BLaER1 (cell line): ENCODE measurements around the gene DNAJC30.
A peak's percentile ranks its signal among the peaks of the same experiment; 100 is the strongest.

Experiments
- H3K27ac ChIP-seq: shearing (Covaris generic); formaldehyde crosslinking; 2 replicates; pipeline ENCODE4 v1.8.1; 2022
- H3K27me3 ChIP-seq: shearing (Covaris generic); formaldehyde crosslinking; 2 replicates; pipeline ENCODE4 v1.8.1; 2022
- H3K36me3 ChIP-seq: shearing (Covaris generic); formaldehyde crosslinking; 2 replicates; pipeline ENCODE4 v1.8.1; 2022
- H3K4me1 ChIP-seq: shearing (Covaris generic); formaldehyde crosslinking; 2 replicates; pipeline ENCODE4 v1.8.1; 2022
- H3K4me2 ChIP-seq: shearing (Covaris generic); formaldehyde crosslinking; 2 replicates; pipeline ENCODE4 v1.8.1; 2022
- H3K4me3 ChIP-seq: shearing (Covaris generic); formaldehyde crosslinking; 2 replicates; pipeline ENCODE4 v1.8.1; 2022
- H3K9ac ChIP-seq: shearing (Covaris generic); formaldehyde crosslinking; 2 replicates; pipeline ENCODE4 v1.8.1; 2022
- H3K9me3 ChIP-seq: shearing (Covaris generic); formaldehyde crosslinking; 2 replicates; pipeline ENCODE4 v1.8.1; 2022
- H4K20me1 ChIP-seq: shearing (Covaris generic); formaldehyde crosslinking; 2 replicates; pipeline ENCODE4 v1.8.1; 2022
- Cebpa-rat ChIP-seq: shearing (Covaris generic); IDR thresholded peaks from 2 replicates; pipeline ENCODE4 v1.8.1; 2022

DNAJC30 gene

DNA sequence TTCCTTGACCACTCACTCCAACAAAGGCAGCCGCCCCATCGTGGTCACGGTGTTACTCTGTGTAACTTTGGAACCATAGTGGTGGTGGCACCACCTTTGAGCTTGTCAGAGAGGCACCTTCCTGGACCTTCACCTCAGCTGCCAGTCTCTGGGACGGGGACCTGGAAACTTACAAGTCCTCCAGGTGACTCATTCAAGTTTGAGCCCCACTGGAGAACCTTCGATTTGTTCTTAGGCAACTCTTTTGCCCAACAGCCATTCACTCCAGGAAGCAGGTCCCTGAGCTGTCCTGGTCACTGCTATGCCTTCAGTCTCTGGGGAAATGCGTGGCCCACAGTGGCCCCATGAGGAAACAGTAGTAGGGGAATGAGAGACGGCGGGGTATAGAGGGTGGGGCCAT lies 19.0 kb upstream of the DNAJC30 start:
- no peak for TF ChIP-seq Cebpa-rat
- Histone ChIP-seq H3K36me3 (peaks cover 27% of the 10 kb centered on the region), H3K4me2 (peak overlapping the region; percentile 94), H3K27me3 (no peaks in the 10 kb centered on the region), H3K9ac (no peak overlapping the region), H3K9me3 (no peaks in the 10 kb centered on the region), H4K20me1 (peaks cover 65% of the 10 kb centered on the region), H3K27ac (no peak overlapping the region), H3K4me3 (no peak overlapping the region), H3K4me1 (peaks cover 77% of the 10 kb centered on the region)

DNA sequence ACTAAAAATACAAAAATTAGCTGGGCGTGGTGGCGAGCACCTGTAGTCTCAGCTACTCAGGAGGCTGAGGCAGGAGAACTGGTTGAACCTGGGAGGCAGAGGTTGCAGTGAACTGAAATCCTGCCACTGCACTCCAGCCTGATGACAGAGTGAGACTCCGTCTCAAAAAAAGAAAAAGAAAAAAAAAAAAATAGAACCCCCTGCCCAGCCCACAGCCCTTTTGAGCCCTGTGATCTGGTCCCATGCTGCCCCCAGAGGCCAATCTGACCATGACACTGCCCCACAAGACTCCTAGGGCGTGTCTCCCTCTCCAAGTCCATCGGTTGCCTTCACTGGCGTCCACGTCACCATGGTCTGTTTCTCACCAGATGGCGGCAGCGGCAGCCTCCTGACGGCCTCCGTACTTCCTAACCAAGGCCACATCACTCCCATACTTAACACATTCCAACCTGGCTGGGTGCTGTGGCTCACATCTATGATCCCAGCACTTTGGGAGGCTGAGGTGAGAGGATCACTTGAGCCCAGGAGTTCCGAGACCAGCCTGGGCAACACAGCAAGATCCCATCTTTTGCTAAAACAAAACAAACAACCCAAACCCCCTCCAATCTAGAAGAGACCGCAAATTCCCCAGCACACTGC lies 18.2 kb upstream of the DNAJC30 start:
- H3K27ac ChIP-seq, result no peak overlapping the region

DNA sequence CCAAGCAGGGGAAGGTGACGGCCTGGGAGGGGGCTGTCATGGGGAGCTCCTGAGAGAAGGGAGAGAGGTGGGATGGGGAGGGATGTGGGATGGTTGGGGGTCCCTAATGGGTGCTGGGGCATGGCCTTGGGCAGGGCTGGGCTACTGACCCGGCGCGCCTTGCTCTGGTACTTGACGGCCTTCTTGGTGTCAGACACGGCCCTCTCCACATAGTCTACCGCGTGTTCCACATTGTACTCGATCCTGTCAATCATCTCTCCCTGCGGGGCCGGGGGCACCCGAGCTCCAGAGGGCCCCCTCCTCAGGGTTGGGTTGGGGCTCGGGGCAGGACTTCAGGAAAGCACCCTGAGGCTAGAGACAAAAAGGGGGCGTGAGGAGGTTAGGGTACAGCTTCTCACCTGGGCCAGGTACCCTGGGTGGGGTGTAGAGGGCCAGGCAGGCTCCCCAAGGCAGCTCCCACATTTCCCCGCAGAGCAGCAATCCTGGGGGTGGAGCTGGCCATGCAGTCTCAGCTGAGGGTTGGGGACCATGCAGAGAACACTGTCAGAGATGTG lies 17.4 kb upstream of the DNAJC30 start:
- H4K20me1 ChIP-seq, result peaks cover 80% of the 10 kb centered on the region
- TF ChIP-seq Cebpa-rat, result no peak
- H3K4me3 ChIP-seq, result no peak overlapping the region
- H3K4me2 ChIP-seq, result no peak overlapping the region; the same call in 1 of the 2 replicates
- no peaks in the 10 kb centered on the region for H3K27me3 ChIP-seq
- peaks cover 43% of the 10 kb centered on the region for H3K36me3 ChIP-seq
- peaks cover 66% of the 10 kb centered on the region for H3K4me1 ChIP-seq
- no peak overlapping the region for H3K9ac ChIP-seq
- H3K9me3 ChIP-seq, result no peaks in the 10 kb centered on the region
- no peak overlapping the region for H3K27ac ChIP-seq

More for the DNA sequence above, 18.2 kb upstream of the DNAJC30 start:
- Histone ChIP-seq H3K9me3 (no peaks in the 10 kb centered on the region), H3K4me2 (peak overlapping the region; percentile 94), H3K27me3 (no peaks in the 10 kb centered on the region), H3K4me3 (no peak overlapping the region), H3K4me1 (peaks cover 70% of the 10 kb centered on the region), H3K9ac (no peak overlapping the region), H4K20me1 (peaks cover 72% of the 10 kb centered on the region), H3K36me3 (peaks cover 35% of the 10 kb centered on the region)
- TF ChIP-seq Cebpa-rat, result no peak

DNA sequence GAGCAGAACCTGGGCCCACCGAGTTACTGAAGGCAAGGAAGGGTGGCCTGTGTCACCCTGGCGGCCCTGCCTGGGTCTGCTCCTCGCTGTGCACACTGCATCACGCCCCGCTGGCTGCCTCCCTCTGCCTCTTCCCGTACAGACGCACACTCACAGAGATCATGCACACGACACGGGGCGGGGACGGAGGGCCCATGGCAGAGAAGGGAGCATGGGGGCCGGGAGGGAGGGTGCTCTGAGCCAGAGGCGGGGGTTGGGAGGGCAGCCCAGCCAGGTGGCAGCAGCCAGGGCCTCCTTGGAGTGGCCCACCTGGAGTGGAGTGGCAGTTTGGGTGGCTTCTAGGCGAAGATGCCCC lies 16.8 kb upstream of the DNAJC30 start:
- Histone ChIP-seq H4K20me1 (peaks cover 87% of the 10 kb centered on the region), H3K27ac (no peak overlapping the region), H3K36me3 (peaks cover 49% of the 10 kb centered on the region), H3K9me3 (no peaks in the 10 kb centered on the region), H3K4me1 (peaks cover 66% of the 10 kb centered on the region), H3K4me3 (no peak overlapping the region), H3K4me2 (peak overlapping the region; percentile 64), H3K9ac (no peak overlapping the region), H3K27me3 (no peaks in the 10 kb centered on the region)
- no peak for TF ChIP-seq Cebpa-rat

DNA sequence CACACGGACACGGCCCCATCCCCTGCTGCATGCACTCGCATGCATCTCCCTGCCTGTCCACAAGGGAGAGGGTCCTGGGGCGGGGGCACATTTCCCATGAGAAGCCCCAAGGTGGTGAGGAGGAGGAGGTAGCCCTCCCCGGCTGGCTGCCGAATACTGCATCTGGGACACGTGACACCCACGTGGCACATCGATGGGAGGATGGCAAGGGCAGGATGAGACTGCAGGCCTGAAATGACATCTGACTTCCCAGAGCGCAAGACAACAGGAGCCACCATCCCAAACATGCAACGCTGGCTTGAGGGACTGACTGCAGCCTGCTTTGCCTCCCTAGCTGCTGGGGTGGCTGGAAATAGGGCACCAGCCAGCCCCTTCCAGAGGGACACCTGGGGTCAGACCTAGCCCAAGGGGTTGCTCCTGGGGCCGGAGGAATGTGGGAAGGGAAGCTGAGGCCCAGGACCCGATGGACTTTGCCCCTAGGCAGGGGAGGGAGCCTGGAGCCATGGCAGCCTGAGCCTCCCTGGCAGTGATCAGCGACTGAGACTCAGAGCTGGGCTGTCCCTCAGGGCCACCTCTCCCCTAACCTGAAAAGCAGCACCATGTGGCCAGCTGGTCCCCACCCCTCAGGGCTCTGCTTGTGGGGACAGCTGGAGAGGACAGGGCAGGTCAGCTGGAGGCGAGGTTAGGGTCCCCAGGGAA lies 16.3 kb upstream of the DNAJC30 start:
- Histone ChIP-seq H3K4me1 (peaks cover 66% of the 10 kb centered on the region), H3K4me3 (no peak overlapping the region), H3K27me3 (no peaks in the 10 kb centered on the region), H3K4me2 (peak overlapping the region; percentile 64), H4K20me1 (peaks cover 89% of the 10 kb centered on the region), H3K27ac (no peak overlapping the region), H3K9ac (no peak overlapping the region), H3K36me3 (peaks cover 54% of the 10 kb centered on the region), H3K9me3 (no peaks in the 10 kb centered on the region)
- no peak for TF ChIP-seq Cebpa-rat

DNA sequence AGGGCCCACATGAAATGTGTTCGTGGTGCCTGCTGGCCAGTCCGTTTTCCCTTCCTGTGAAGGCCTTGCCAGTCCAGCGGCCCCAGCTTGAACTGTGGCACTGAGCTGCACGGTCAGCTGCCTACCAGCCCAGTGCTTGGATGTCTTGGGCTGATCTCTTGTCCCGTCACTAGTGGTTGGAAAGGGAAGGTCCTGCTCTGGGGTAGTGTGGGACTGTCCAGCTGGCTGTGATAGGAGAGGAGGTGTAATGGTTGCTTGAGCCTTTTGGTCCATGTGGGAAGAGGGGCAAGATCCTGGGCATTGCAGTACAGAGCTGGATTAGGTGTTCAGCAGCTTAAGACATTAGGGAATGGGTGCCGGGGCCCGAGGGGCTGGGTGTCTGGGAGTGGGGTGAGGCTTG lies 15.2 kb upstream of the DNAJC30 start:
- no peaks in the 10 kb centered on the region for H3K27me3 ChIP-seq
- no peak overlapping the region for H3K4me3 ChIP-seq
- no peak overlapping the region for H3K9ac ChIP-seq
- H3K27ac ChIP-seq, result no peak overlapping the region
- H3K36me3 ChIP-seq, result peaks cover 65% of the 10 kb centered on the region
- H4K20me1 ChIP-seq, result peaks cover 93% of the 10 kb centered on the region
- peaks cover 68% of the 10 kb centered on the region for H3K4me1 ChIP-seq
- no peaks in the 10 kb centered on the region for H3K9me3 ChIP-seq
- TF ChIP-seq Cebpa-rat, result no peak
- no peak overlapping the region for H3K4me2 ChIP-seq

DNA sequence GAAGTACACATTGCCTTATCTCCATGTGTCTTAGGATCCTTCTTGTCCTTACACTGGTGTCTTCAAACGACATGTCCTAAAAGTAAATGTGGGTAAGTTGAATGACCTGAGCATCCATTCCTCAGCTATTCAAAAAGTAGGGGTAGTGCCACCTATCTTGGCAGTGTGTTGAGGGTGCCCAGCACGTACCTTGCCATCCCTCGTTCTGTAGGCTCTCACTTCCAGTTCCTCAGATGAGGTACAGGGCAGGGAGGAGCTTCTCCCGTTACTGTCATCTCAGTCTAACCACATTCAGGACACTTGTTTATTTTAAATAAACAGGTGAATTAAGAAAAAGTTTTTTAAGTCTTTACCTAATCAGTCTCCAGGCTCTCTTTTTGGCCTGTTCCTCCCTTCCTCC lies 13.1 kb upstream of the DNAJC30 start:
- no peaks in the 10 kb centered on the region for H3K27me3 ChIP-seq
- no peak overlapping the region for H3K4me3 ChIP-seq
- H4K20me1 ChIP-seq, result peaks cover 97% of the 10 kb centered on the region
- no peak for TF ChIP-seq Cebpa-rat
- peaks cover 62% of the 10 kb centered on the region for H3K4me1 ChIP-seq
- H3K9me3 ChIP-seq, result no peaks in the 10 kb centered on the region
- H3K36me3 ChIP-seq, result peaks cover 86% of the 10 kb centered on the region
- H3K4me2 ChIP-seq, result no peak overlapping the region
- no peak overlapping the region for H3K27ac ChIP-seq
- H3K9ac ChIP-seq, result no peak overlapping the region

DNA sequence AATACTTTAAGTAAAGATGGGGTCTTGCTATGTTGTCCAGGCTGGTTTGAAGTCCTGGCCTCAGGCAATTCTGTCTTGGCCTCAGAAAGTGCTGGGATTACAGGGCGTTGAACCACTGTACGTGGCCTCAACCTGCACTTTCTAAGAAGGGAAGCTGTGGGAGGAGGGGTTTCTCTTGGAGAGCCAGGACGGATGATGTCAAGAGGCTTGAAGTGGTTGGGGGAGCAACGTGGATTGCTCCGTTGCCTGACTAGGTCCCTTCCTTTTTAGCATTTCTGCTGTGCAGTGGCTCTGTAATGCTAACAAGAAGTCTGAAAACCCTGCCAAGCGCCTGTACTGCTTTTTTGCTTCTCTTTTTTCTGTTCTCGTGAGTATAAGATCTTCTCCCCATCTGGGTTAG lies 7.4 kb upstream of the DNAJC30 start:
- peaks cover 98% of the 10 kb centered on the region for H3K36me3 ChIP-seq

DNA sequence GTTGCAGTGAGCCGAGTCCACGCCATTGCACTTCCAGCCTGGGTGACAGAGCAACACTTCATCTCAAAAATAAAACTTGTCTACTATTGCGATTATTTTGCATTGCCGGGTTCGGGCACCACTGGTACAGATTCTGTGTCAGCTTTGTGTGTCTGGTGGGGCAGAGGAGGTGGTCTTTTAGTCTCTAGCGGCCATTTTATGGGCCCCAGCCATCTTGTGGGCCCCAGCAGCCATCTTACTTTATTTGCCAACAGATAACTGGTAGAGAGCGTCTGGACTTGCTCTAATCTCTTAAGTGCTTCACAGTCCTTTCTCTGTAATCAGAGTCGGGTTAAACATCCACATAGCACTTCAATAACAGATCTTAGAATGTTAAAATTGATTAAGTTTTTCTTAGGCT lies 5.0 kb upstream of the DNAJC30 start:
- Histone ChIP-seq H3K27ac (no peak overlapping the region), H3K36me3 (peaks cover 79% of the 10 kb centered on the region), H3K4me1 (peaks cover 29% of the 10 kb centered on the region), H3K4me2 (no peak overlapping the region), H3K9ac (no peak overlapping the region), H3K27me3 (no peaks in the 10 kb centered on the region), H4K20me1 (peaks cover 86% of the 10 kb centered on the region), H3K4me3 (no peak overlapping the region), H3K9me3 (no peaks in the 10 kb centered on the region)
- TF ChIP-seq Cebpa-rat, result no peak

More for the DNA sequence above, 7.4 kb upstream of the DNAJC30 start:
- 0 out of 2 replicates have a peak overlapping the region, but pooled peaks have one; percentile 19 for H3K9ac ChIP-seq
- no peaks in the 10 kb centered on the region for H3K9me3 ChIP-seq
- H3K27ac ChIP-seq, result no peak overlapping the region
- H4K20me1 ChIP-seq, result peaks cover 99% of the 10 kb centered on the region
- no peaks in the 10 kb centered on the region for H3K27me3 ChIP-seq
- no peak overlapping the region for H3K4me3 ChIP-seq
- TF ChIP-seq Cebpa-rat, result no peak
- no peak overlapping the region for H3K4me2 ChIP-seq
- peaks cover 36% of the 10 kb centered on the region for H3K4me1 ChIP-seq

DNA sequence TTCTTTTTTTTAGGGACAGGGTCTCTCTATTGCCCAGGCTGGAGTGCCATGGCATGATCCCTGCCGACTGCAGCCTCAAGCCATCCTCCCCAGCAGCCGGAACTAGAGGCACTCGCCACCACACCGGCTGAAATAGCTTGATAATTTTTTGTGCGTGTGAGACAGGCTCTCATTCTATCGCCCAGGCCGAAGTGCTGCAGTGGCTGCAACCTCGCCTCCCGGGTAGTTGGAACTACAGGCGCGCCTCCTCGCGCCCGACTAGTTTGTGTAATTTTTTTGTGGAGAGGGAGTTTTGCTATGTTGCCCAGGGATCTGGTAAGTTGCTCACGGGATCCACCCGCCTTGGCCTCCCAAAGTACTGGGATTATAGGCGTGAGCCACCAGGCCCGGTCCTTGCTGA lies 2.1 kb upstream of the DNAJC30 start:
- Histone ChIP-seq H3K27me3 (no peaks in the 10 kb centered on the region), H3K4me1 (peaks cover 41% of the 10 kb centered on the region), H4K20me1 (peaks cover 77% of the 10 kb centered on the region), H3K9me3 (no peaks in the 10 kb centered on the region), H3K9ac (no peak overlapping the region), H3K4me2 (peak overlapping the region; percentile 97), H3K27ac (no peak overlapping the region), H3K36me3 (peaks cover 50% of the 10 kb centered on the region), H3K4me3 (no peak overlapping the region)
- no peak for TF ChIP-seq Cebpa-rat
